B cell (primary cell): ENCODE results near the gene MAPK9. TPM values are rescaled to one million over a fixed set of nuclear protein-coding genes. Genes with fewer than 3 reads are reported as not detected.

Source experiments
- ATAC-seq: fragments of 200-7000 bp; cut with Tn5 transposase; one replicate; pipeline ENCODE4 v1.10.0; 2021; ENCODE audit warnings: low read depth, mild to moderate bottlenecking, moderate number of reproducible peaks, moderate library complexity
- CTCF ChIA-PET: fragments of 350-600 bp; sonication (Branson Sonifier 250); formaldehyde crosslinking; loops from one replicate; lab custom pipeline; 2021; ENCODE audit warnings: antibody characterized with exemption, inconsistent platforms; lab: Charles Lee
- POLR2A ChIA-PET: fragments of 350-600 bp; sonication (Branson Sonifier 250); formaldehyde crosslinking; loops from one replicate; lab custom pipeline; 2021; ENCODE audit warnings: antibody characterized with exemption; lab: Charles Lee
- DNase-seq: peaks from one replicate; pipeline ENCODE4 v3.0.0; 2013
- H2AFZ ChIP-seq: 2 replicates; pipeline ENCODE4 v1.6.1; 2012; ENCODE audit warnings: mild to moderate bottlenecking, low read depth, low read length; ENCODE audit not compliant: insufficient read depth, poor library complexity, severe bottlenecking
- H3K27ac ChIP-seq, 2 donors: 1 replicate in 1 of 2; 2 replicates in 1 of 2; pipeline ENCODE4 v1.5.1; 2012 to 2013; ENCODE audit warnings: low read length in 2 of 2, mild to moderate bottlenecking in 2 of 2, moderate library complexity in 1 of 2
- H3K27me3 ChIP-seq, 4 experiments: fragments of 200-600 bp in 1 of 4; sonication (generic) in 1 of 4; replicated peaks in 1 of 4; 1 replicate in 2 of 4; 2 replicates in 2 of 4; pipeline versions ENCODE4 v1.6.1 to v1.7.0; 2013 to 2016; ENCODE audit warnings: low read length in 3 of 4, mild to moderate bottlenecking in 2 of 4, mixed read lengths in 1 of 4, moderate library complexity in 1 of 4; ENCODE audit not compliant: insufficient read depth in 4 of 4, control insufficient read depth in 3 of 4; ENCODE audit errors: control extremely low read depth in 1 of 4
- H3K36me3 ChIP-seq, 2 experiments: replicated peaks in 1 of 2; 1 replicate in 1 of 2; 2 replicates in 1 of 2; pipeline versions ENCODE4 v1.6.1 to v1.7.1; 2013; ENCODE audit warnings: low read length in 1 of 2; ENCODE audit not compliant: insufficient read depth in 2 of 2, control insufficient read depth in 1 of 2; ENCODE audit errors: control extremely low read depth in 1 of 2, extremely low read depth in 1 of 2
- H3K4me1 ChIP-seq, 2 donors: fragments of 200-600 bp in 1 of 2; sonication (generic) in 1 of 2; 1 replicate in 1 of 2; 2 replicates in 1 of 2; pipeline versions ENCODE4 v1.5.1 to v1.6.1; 2013 to 2017; ENCODE audit warnings: low read length in 2 of 2; ENCODE audit not compliant: control insufficient read depth in 2 of 2, insufficient read depth in 2 of 2
- H3K4me2 ChIP-seq: replicated peaks from 2 replicates; pipeline ENCODE3; 2012; ENCODE audit warnings: mild to moderate bottlenecking, low read depth, low read length; ENCODE audit not compliant: poor library complexity, severe bottlenecking
- H3K4me3 ChIP-seq, 5 experiments: fragments of 200-600 bp in 1 of 5; sonication (generic) in 1 of 5; 1 replicate in 3 of 5; 2 replicates in 2 of 5; pipeline versions ENCODE4 v1.5.1 to v1.7.0; 2011 to 2016; ENCODE audit warnings: low read length in 4 of 5, mild to moderate bottlenecking in 4 of 5, low read depth in 2 of 5, control low read depth in 1 of 5, moderate library complexity in 1 of 5; ENCODE audit not compliant: insufficient read depth in 1 of 5; ENCODE audit errors: control extremely low read depth in 1 of 5, extremely low read depth in 1 of 5
- H3K79me2 ChIP-seq: fragments of 200-600 bp; sonication (generic); one replicate; pipeline ENCODE4 v1.6.0; 2016; ENCODE audit warnings: low read length; ENCODE audit not compliant: control insufficient read depth, insufficient read depth
- H3K9ac ChIP-seq: fragments of 200-600 bp; sonication (generic); 2 replicates; pipeline ENCODE4 v1.6.1; 2017; ENCODE audit warnings: mild to moderate bottlenecking, low read length, moderate library complexity
- H3K9me3 ChIP-seq, 3 donors: one replicate each; pipeline versions ENCODE4 v1.6.1 to v1.7.1; 2013; ENCODE audit warnings: low read length in 2 of 3; ENCODE audit not compliant: control insufficient read depth in 2 of 3, insufficient read depth in 1 of 3; ENCODE audit errors: control extremely low read depth in 1 of 3
- H4K20me1 ChIP-seq: 2 replicates; pipeline ENCODE4 v1.6.0; 2012; ENCODE audit warnings: mild to moderate bottlenecking, low read length; ENCODE audit not compliant: insufficient read depth, control insufficient read depth, poor library complexity, severe bottlenecking
- H3K27ac Mint-ChIP-seq: one replicate; pipeline ENCODE4 v1.8.0; 2021; ENCODE audit warnings: mixed read lengths
- H3K27me3 Mint-ChIP-seq: one replicate; pipeline ENCODE4 v1.8.0; 2021; ENCODE audit warnings: mixed read lengths
- H3K4me1 Mint-ChIP-seq: one replicate; pipeline ENCODE4 v1.8.0; 2021; ENCODE audit warnings: mixed read lengths
- H3K4me3 Mint-ChIP-seq: one replicate; pipeline ENCODE4 v1.8.0; 2021; ENCODE audit warnings: mixed read lengths
- H3K9me3 Mint-ChIP-seq: one replicate; pipeline ENCODE4 v1.8.0; 2022; ENCODE audit warnings: mixed read lengths; ENCODE audit not compliant: insufficient read depth
- CTCF ChIP-seq: fragments of 200-600 bp; IDR thresholded peaks from one replicate; pipeline ENCODE4 v1.8.0; 2022; ENCODE audit warnings: antibody characterized with exemption, mild to moderate bottlenecking
- EZH2 ChIP-seq: IDR thresholded peaks from 2 replicates; pipeline ENCODE4 v1.6.1; 2012; ENCODE audit warnings: borderline replicate concordance, low read depth, mild to moderate bottlenecking, moderate library complexity, low read length; ENCODE audit not compliant: insufficient read depth, poor library complexity, severe bottlenecking
- WGBS: methylation state at CpG from one replicate; pipeline ENCODE4 v1.1.5; 2013; ENCODE audit warnings: missing lambda C conversion rate; ENCODE audit not compliant: insufficient coverage; 5-methylcytosine and 5-hydroxymethylcytosine counted together
- intact Hi-C: fragments of 100-400 bp; cut with micrococcal nuclease; formaldehyde crosslinking; loops from one replicate; pipeline ENCODE4 v1.10.0; 2022
- polyA plus RNA-seq: library from polyadenylated mRNA; depleted of rRNA; stranded (reverse); fragments of >200 nt; gene quantifications from 2 replicates; pipeline ENCODE4 v1.2.3, GENCODE V29; 2012
- total RNA-seq, 2 donors: library from RNA; stranded (reverse); fragments of 120-200 nt in 1 of 2; gene quantifications; 1 replicate in 1 of 2; 2 replicates in 1 of 2; pipeline versions ENCODE4 v1.2.3 to v1.2.4, GENCODE V29; 2013 to 2022

MAPK9 gene
- total and polyA plus RNA-seq, 2 donors (not counting 1 experiment from before 2014, with no cell fraction given) = 19.7 to 40.4 TPM

- CTCF ChIA-PET = no interaction called here
- DNase-seq (no peak), ATAC-seq (no peak)
- Histone ChIP-seq H3K9ac (no peak overlapping the region), H3K79me2 (no peaks in the 10 kb centered on the region), H3K4me1 (no peaks in the 10 kb centered on the region), H3K4me2 (no peak overlapping the region), H3K27ac (no peak overlapping the region), H2AFZ (no peak overlapping the region), H4K20me1 (no peaks in the 10 kb centered on the region), H3K36me3 (no peaks in the 10 kb centered on the region), H3K9me3 (peaks cover 0 to 59% (median 39%) of the 10 kb centered on the region in 3 donors), H3K27me3 (no peaks in the 10 kb centered on the region), H3K4me3 (no peak overlapping the region)
- TF ChIP-seq CTCF (no peak), EZH2 (no peak)
- POLR2A ChIA-PET = no interaction called here
- H3K4me3 Mint-ChIP-seq = no peak overlapping the region
- WGBS = 100% methylated on average over 1 of the region's 5 CpGs
- peaks cover 20% of the 10 kb centered on the region for H3K9me3 Mint-ChIP-seq
- H3K27ac Mint-ChIP-seq = no peak overlapping the region
- intact Hi-C loops = no loop called here
- H3K4me1 Mint-ChIP-seq = no peaks in the 10 kb centered on the region
- no peaks in the 10 kb centered on the region for H3K27me3 Mint-ChIP-seq
Observed at GRCh38 chr5:180217797-180218196, 74.1 kb downstream of the MAPK9 start.

DNA sequence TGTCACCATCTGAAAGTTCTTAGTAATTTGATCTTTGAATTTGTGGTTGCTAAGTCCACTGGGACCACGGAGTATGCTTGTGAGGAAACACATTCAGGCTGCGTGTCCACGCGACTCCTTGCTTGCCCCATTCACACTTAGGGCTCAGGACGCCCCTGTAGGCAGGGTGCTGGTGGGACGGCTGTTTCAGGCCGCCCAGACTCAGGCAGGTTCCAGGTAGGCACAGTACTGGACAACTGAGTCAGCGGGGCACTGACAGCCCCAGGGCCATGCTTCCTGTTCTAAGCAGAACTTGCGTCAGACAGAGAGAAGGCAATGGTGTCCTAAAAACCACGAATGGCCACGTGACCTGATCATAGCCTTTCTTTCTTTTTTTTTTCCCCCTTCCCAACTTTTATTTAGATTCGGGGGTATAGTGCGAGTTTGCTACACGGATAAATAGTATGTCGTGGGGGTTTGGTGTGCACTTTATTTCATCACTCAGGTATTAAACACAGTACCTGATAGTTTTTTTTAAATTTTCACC is 75.2 kb downstream of the MAPK9 start:
- no peaks in the 10 kb centered on the region for H4K20me1 ChIP-seq
- Mint-ChIP-seq H3K9me3 (peaks cover 16% of the 10 kb centered on the region), H3K27me3 (peaks cover 5% of the 10 kb centered on the region), H3K27ac (no peak overlapping the region), H3K4me1 (no peaks in the 10 kb centered on the region), H3K4me3 (no peak overlapping the region)
- H3K9me3 ChIP-seq = peaks cover 0 to 50% (median 34%) of the 10 kb centered on the region in 3 donors
- WGBS = 91% methylated on average over 9 of the region's 15 CpGs
- peaks cover 0 to 2% (median 0%) of the 10 kb centered on the region in 4 experiments for H3K27me3 ChIP-seq
- H3K9ac ChIP-seq = no peak overlapping the region
- POLR2A ChIA-PET = no interaction called here
- intact Hi-C loops = no loop called here
- no peak overlapping the region for H3K4me2 ChIP-seq
- H2AFZ ChIP-seq = no peak overlapping the region
- no peaks in the 10 kb centered on the region for H3K79me2 ChIP-seq
- H3K4me1 ChIP-seq = no peaks in the 10 kb centered on the region
- DNase-seq (no peak), ATAC-seq (no peak)
- H3K36me3 ChIP-seq = no peaks in the 10 kb centered on the region
- TF ChIP-seq CTCF (no peak), EZH2 (no peak)
- no peak overlapping the region for H3K27ac ChIP-seq
- no peak overlapping the region for H3K4me3 ChIP-seq
- CTCF ChIA-PET = no interaction called here
